Right hindlimb (tissue), 1 donor: ENCODE measurements around the gene IRX1.
A peak's percentile ranks its signal among the peaks of the same experiment; 100 is the strongest.

Source experiments
- DNase-seq: peaks from one replicate; pipeline ENCODE4 v3.0.0-alpha.2; 2018

IRX1 gene

GRCh38 chr5:3601061-3601710 lies 5.6 kb downstream of the IRX1 start:
- DNase-seq = no peak

- no peak for DNase-seq
Observed at GRCh38 chr5:3601911-3602782, 6.5 kb downstream of the IRX1 start.

- peak; percentile 57 for DNase-seq
Observed at GRCh38 chr5:3602785-3603502, 7.3 kb downstream of the IRX1 start.

- no peak for DNase-seq
Observed at GRCh38 chr5:3604501-3604900, 8.9 kb downstream of the IRX1 start.

GRCh38 chr5:3605298-3606010 lies 9.8 kb downstream of the IRX1 start:
- DNase-seq = no peak

- no peak for DNase-seq
Observed at GRCh38 chr5:3606121-3606831, 10.6 kb downstream of the IRX1 start.

GRCh38 chr5:3607541-3608181 lies 12.0 kb downstream of the IRX1 start:
- DNase-seq = no peak

GRCh38 chr5:3609120-3609681 lies 13.6 kb downstream of the IRX1 start:
- no peak for DNase-seq

- DNase-seq = no peak
Observed at GRCh38 chr5:3612591-3613042, 17.0 kb downstream of the IRX1 start.

- no peak for DNase-seq
Observed at GRCh38 chr5:3613726-3614125, 18.1 kb downstream of the IRX1 start.

GRCh38 chr5:3615217-3615616 lies 19.6 kb downstream of the IRX1 start:
- DNase-seq = no peak

GRCh38 chr5:3615829-3616228 lies 20.2 kb downstream of the IRX1 start:
- no peak for DNase-seq

- DNase-seq = no peak
Observed at GRCh38 chr5:3619579-3619978, 23.9 kb downstream of the IRX1 start.

- DNase-seq = no peak
Observed at GRCh38 chr5:3622961-3623360, 27.3 kb downstream of the IRX1 start.

- DNase-seq = no peak
Observed at GRCh38 chr5:3625626-3626025, 30.0 kb downstream of the IRX1 start.

GRCh38 chr5:3634061-3634460 lies 38.4 kb downstream of the IRX1 start:
- DNase-seq = no peak

GRCh38 chr5:3639175-3639574 lies 43.5 kb downstream of the IRX1 start:
- no peak for DNase-seq

GRCh38 chr5:3642231-3642630 lies 46.6 kb downstream of the IRX1 start:
- no peak for DNase-seq

GRCh38 chr5:3650320-3650719 lies 54.7 kb downstream of the IRX1 start:
- no peak for DNase-seq

- no peak for DNase-seq
Observed at GRCh38 chr5:3650868-3651267, 55.2 kb downstream of the IRX1 start.
